Measurements from ENCODE around the gene TUBB1.

The TUBB1 gene

DNA sequence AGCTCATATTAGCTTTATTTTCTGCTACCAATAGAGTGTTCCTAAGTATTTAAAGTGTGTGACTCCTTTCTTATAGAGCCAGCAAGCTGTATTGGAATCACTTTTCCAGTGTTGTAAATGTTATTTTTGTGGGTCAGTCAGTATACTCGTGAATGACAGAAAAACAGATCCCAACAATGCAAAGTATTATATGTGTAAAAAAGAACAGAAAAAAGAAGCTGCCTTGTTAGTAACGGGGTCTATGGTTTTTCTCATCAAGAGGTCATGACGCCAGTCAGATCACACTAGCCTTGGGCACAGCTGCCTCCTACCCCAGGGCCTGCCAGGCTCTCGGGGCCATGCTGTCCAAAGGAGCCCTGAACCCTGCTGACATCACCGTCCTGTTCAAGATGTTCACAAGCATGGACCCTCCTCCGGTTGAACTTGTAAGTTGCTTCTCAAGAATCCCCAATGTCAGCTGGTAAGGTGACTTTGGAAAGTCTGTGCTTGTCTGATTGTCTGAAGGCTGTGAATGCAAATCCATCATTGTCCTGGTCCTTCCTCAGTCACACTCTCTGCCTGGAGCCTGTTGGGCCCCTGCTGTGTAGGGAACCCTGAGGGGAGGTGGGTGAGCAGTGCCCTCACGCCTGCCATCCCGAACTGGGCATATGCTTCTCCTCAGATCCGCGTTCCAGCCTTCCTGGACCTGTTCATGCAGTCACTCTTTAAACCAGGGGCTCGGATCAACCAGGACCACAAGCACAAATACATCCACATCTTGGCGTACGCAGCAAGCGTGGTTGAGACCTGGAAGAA, 28.4 kb upstream of the TUBB1 start:
- DNase-seq (ENCODE audit: low spot score) = no peak

- no peak for DNase-seq (ENCODE audit: low spot score)
Measured at GRCh38 chr20:58991715-58992114, 27.5 kb upstream of the TUBB1 start.

DNA sequence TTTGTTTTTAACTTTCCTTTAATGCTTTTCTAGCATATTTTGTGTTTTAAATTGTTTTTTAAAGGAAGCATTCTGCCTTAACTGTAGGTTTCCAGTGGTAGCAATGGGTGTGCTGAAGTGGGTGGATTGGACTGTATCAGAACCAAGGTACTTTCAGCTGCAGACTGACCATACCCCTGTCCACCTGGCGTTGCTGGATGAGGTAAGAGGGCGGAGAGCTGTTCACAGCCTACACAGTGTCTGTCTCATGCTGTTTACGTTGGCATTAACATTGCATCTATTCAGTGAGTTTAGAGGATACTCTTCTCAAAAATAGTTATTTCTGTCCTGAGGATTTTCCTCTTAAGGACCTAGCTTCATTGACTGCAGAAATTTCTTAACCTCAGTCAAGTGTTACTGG, 26.3 kb upstream of the TUBB1 start:
- no peak for DNase-seq (ENCODE audit: low spot score)

GRCh38 chr20:58993332-58994248, 25.6 kb upstream of the TUBB1 start:
- no peak for DNase-seq (ENCODE audit: low spot score)

DNA sequence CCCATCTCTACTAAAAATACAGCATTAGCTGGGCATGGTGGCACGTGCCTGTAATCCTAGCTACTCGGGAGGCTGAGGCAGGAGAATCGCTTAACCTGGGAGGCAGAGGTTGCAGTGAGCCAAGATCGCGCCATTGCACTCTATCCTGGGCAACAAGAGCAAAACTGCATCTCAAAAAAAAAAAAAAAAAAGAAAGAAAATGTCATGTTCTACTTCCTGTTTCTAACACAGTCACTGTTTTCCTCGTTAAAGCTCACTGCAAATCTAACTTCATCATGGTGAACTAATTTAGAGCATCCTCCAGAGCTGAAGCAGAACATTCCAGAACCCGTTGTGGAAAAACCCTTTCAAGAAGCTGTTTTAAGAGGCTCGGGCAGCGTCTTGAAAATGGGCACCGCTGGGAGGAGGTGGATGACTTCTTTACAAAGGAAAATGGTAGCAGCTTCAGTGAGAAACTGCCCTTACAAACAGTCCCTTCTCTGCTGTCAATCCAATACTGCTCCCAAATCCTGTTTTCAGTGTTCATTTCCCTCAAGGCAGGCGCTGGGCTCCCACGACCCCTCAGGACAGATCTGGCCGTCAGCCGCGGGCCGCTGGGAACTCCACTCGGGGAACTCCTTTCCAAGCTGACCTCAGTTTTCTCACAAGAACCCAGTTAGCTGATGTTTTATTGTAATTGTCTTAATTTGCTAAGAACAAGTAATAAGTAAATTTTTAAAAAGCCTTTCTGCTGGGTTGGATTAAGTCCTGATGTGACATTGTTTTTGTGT, 24.7 kb upstream of the TUBB1 start:
- no peak for DNase-seq (ENCODE audit: low spot score)

DNA sequence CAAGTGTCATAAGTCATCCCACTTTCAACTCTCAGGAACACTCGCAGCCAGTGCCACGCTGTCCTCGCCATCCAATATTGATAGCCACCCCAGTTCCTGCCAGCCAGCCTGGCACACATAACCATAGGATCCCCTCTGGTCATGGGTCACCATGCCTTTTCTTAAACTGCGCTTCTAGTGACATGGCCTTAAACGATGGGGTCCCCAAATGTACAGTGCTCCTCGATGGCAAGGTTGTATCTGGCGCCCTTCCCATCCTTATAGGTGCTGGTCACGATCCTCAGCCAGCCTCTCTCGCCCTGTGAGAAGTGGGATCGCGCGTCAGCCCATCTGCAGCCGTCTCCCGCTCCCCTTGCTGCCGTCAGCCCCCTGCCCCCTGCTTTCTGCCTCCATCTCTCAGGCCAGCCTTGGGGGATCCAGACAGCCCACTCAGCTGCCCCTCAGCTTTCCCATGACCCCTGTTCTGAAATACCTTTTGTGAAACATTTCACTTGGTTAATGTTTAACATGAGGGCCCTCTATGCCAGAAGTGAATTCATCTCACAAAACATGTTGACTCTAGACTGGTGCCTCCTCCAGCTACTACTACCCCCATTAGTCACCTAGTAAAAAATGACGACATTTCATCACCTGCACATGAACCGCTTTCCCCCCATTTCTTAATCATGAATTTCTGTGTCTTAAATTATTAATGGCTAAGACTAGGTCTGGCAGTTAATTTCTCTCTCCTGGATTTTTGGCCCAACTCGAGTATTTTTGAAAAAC, 23.6 kb upstream of the TUBB1 start:
- DNase-seq (ENCODE audit: low spot score) = no peak

- DNase-seq (ENCODE audit: low spot score) = no peak
Measured at GRCh38 chr20:58996226-58996611, 23.0 kb upstream of the TUBB1 start.

DNA sequence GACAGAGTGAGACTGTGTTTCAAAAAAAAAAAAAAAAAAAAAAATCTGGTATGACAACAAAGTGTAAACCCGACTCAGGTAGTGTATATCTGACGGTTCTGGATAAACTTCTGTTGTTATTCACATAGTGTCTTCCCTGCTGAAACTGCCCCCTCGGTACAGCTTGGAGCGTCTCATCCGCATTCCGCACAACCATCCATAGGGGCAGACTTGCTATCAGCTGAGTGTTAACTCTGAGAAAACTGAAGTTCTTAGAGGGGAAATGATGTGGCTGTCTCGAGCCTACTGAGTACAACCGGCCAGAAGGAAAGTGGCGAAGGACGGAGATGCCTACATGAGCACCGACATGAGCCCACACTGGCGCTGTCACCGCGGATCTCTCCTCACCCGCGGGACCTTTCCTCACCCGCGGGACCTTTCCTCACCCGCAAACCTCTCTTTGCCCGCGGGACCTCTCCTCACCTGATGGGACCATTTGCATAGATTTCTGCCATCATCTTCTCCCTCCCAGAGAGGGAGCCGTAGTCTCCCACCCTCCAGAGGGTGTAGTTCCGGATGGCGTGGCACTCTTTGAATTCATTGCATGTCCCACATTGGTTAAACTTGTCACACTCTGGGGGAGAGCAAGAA, 22.0 kb upstream of the TUBB1 start:
- no peak for DNase-seq (ENCODE audit: low spot score)

GRCh38 chr20:58998656-58999055, 20.6 kb upstream of the TUBB1 start:
- no peak for DNase-seq (ENCODE audit: low spot score)

- DNase-seq (ENCODE audit: low spot score) = no peak
Measured at GRCh38 chr20:59000326-59000725, 18.9 kb upstream of the TUBB1 start.

GRCh38 chr20:59001068-59001448, 18.2 kb upstream of the TUBB1 start:
- DNase-seq (ENCODE audit: low spot score) = no peak

GRCh38 chr20:59001449-59002171, 17.6 kb upstream of the TUBB1 start:
- DNase-seq (ENCODE audit: low spot score) = no peak

DNA sequence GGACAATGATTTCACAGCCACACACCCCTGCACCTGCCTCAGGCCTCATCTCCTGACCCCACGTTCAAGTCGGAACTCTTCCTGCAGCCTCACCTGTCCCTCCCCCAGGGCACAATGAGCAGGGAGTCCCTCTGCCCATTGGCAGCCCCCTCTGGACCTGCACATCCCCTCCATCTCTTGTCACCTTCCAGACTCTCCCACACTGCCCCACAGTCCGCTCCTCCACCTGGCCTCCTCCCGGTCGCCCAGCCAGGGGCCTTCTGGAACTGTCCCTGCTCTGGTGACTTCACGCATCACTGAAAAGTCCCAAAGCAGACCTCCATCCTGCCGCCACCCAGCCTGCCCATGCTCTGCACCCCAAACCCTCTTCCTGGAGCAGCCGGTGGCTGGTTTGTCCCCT, 16.8 kb upstream of the TUBB1 start:
- DNase-seq (ENCODE audit: low spot score) = no peak

- DNase-seq (ENCODE audit: low spot score) = no peak
Measured at GRCh38 chr20:59002874-59003399, 16.3 kb upstream of the TUBB1 start.

GRCh38 chr20:59003836-59004492, 15.3 kb upstream of the TUBB1 start:
- DNase-seq (ENCODE audit: low spot score) = no peak

- no peak for DNase-seq (ENCODE audit: low spot score)
Measured at GRCh38 chr20:59004493-59004762, 14.8 kb upstream of the TUBB1 start.

- no peak for DNase-seq (ENCODE audit: low spot score)
Measured at GRCh38 chr20:59004763-59005522, 14.3 kb upstream of the TUBB1 start.

GRCh38 chr20:59005523-59006166, 13.6 kb upstream of the TUBB1 start:
- no peak for DNase-seq (ENCODE audit: low spot score)

Measured in AG08396 (cell line).